ENCODE results near the gene POU2F2.

GRCh38 chr19:42143341-42144234 lies 11.3 kb upstream of the POU2F2 start:
- TF ChIP-seq CTCF (IDR thresholded peaks at IDR 0.05) (no peak), POLR2A (IDR thresholded peaks at IDR 0.05) (no peak)

Measured in lower leg skin (tissue), 3 donors.